ENCODE results near the gene FGL2. TPM values are rescaled to one million over a fixed set of nuclear protein-coding genes. Genes with fewer than 3 reads are reported as not detected.

FGL2 gene
- total and polyA plus RNA-seq, 11 donors, result 2.5 to 56.9 (median 8.6) TPM

Other genes with a start within 250 kb of the FGL2 start
- gene SPDYE17, start 167.5 kb downstream of the FGL2 start, total RNA-seq, result not detected
- not detected for gene SPDYE17, start 167.5 kb downstream of the FGL2 start, polyA plus RNA-seq
- under 1 TPM in 6 of 9 donors, not detected in 3; 0.40 to 0.74 (median 0.54) TPM for gene SPDYE18, start 137.3 kb downstream of the FGL2 start, total RNA-seq
- 1 to 10 TPM in 1 of 2 donors, under 1 TPM in 1; 0.21 to 1.0 TPM for gene SPDYE18, start 137.3 kb downstream of the FGL2 start, polyA plus RNA-seq
- gene CCDC146, start 77.2 kb downstream of the FGL2 start, total RNA-seq, result 10 to 100 TPM in 3 of 9 donors, 1 to 10 TPM in 6; 5.3 to 13.3 (median 6.8) TPM
- gene CCDC146, start 77.2 kb downstream of the FGL2 start, polyA plus RNA-seq, result 1 to 10 TPM; 2.1 to 3.5 TPM
- 10 to 100 TPM in 2 of 9 donors, 1 to 10 TPM in 7; 4.9 to 24.9 (median 6.5) TPM for gene GSAP, start 216.5 kb upstream of the FGL2 start, total RNA-seq
- 1 to 10 TPM; 1.7 to 7.0 TPM for gene GSAP, start 216.5 kb upstream of the FGL2 start, polyA plus RNA-seq